ENCODE results near the gene FAM219B.
A peak's percentile ranks its signal among the peaks of the same experiment; 100 is the strongest.

Gene FAM219B

DNA sequence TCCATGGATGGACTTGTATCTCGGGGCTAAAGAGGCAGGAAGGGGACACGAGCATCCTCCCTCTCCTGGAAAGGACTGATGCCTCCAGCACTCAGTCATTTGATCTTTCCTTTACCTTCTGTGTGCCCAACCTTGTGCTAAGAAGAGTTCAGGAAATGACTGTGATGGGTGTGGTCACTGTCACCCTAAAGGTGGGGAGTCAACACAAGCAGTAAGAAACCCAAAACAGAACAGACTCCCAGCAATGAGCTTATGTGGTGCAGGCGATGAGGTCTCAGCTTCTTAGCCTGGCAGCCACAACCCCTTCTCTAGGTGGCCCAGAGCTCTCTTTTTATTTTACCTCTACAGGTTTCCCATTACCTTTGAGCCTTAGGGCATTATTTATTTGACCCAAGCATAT lies 13.0 kb downstream of the FAM219B start:
- DNase-seq: no peak
- ATAC-seq (ENCODE audit: insufficient read depth, low read depth): no peak
- Histone ChIP-seq H3K4me3 (ENCODE audit: low read depth in 1 of 2, low read length in 2 of 2) (no peak overlapping the region), H3K9me3 (ENCODE audit: insufficient read depth, low read length, severe bottlenecking) (no peaks in the 10 kb centered on the region), H4K20me1 (ENCODE audit: insufficient read depth, low read length) (no peaks in the 10 kb centered on the region), H3K27ac (ENCODE audit: low read length) (no peak overlapping the region), H3K36me3 (ENCODE audit: insufficient read depth, low read length) (peaks cover 46% of the 10 kb centered on the region), H3K27me3 (ENCODE audit: insufficient read depth, low read length, poor library complexity) (no peaks in the 10 kb centered on the region), H3K4me1 (ENCODE audit: insufficient read depth, low read length) (peaks cover 30% of the 10 kb centered on the region), H3K4me2 (ENCODE audit: insufficient read depth, low read length) (no peak overlapping the region), H3K9ac (ENCODE audit: low read depth, low read length) (no peak overlapping the region), H2AFZ (ENCODE audit: low read depth, low read length) (no peak overlapping the region), H3K79me2 (ENCODE audit: insufficient read depth, low read length) (peaks cover 12% of the 10 kb centered on the region)
- no peak for TF ChIP-seq EZH2 (IDR thresholded peaks at IDR 0.05; ENCODE audit: borderline replicate concordance, low read depth, low read length, severe bottlenecking)
- TF ChIP-seq, protein P1, sequence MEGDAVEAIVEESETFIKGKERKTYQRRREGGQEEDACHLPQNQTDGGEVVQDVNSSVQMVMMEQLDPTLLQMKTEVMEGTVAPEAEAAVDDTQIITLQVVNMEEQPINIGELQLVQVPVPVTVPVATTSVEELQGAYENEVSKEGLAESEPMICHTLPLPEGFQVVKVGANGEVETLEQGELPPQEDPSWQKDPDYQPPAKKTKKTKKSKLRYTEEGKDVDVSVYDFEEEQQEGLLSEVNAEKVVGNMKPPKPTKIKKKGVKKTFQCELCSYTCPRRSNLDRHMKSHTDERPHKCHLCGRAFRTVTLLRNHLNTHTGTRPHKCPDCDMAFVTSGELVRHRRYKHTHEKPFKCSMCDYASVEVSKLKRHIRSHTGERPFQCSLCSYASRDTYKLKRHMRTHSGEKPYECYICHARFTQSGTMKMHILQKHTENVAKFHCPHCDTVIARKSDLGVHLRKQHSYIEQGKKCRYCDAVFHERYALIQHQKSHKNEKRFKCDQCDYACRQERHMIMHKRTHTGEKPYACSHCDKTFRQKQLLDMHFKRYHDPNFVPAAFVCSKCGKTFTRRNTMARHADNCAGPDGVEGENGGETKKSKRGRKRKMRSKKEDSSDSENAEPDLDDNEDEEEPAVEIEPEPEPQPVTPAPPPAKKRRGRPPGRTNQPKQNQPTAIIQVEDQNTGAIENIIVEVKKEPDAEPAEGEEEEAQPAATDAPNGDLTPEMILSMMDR (IDR thresholded peaks at IDR 0.05; ENCODE audit: borderline replicate concordance, extremely low read depth, low read length, poor library complexity, severe bottlenecking): no peak

DNA sequence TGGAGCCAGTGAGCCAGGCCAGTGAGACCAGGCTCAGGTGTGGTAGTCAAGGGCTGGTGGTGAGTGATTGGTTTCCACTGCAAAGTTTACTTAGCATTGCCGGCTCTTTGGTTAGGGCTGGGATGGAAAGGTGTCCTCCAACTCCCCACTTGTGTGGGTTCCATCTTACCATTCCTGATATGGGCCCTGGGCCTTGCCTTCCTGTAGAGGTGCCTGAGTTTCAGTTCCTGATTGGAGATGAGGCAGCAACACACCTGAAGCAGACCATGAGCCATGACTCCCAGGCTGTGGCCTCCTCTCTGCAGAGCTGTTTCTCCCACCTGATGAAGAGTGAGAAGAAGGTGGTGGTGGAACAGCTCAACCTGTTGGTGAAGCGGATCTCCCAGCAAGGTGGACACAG lies 13.7 kb downstream of the FAM219B start:
- H3K27me3 ChIP-seq (ENCODE audit: insufficient read depth, low read length, poor library complexity): no peaks in the 10 kb centered on the region

DNA sequence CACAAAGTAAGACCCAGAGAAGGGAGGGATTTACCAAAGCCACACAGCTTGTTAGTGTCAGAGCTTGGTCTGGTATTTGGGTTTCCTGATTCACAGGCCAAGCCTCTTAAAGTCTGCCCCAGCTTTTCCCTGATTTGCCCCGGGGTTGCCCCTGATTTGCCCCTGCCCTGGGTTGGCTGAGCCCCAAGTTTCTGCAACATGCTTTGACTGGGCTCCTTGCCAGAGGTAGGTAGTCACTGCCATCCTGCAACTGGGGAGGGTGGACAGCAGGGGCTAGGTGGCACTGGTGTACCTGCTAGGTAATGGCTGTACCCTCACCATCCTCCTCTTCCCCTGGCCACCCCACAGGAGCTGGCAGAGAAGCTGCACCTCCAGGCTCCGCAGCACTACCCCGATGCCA lies 14.3 kb downstream of the FAM219B start:
- Histone ChIP-seq H3K4me1 (ENCODE audit: insufficient read depth, low read length) (peaks cover 30% of the 10 kb centered on the region), H3K9ac (ENCODE audit: low read depth, low read length) (no peak overlapping the region), H3K9me3 (ENCODE audit: insufficient read depth, low read length, severe bottlenecking) (no peaks in the 10 kb centered on the region), H3K27ac (ENCODE audit: low read length) (no peak overlapping the region), H3K79me2 (ENCODE audit: insufficient read depth, low read length) (peaks cover 12% of the 10 kb centered on the region), H4K20me1 (ENCODE audit: insufficient read depth, low read length) (no peaks in the 10 kb centered on the region), H2AFZ (ENCODE audit: low read depth, low read length) (no peak overlapping the region), H3K4me3 (ENCODE audit: low read depth in 1 of 2, low read length in 2 of 2) (no peak overlapping the region), H3K4me2 (ENCODE audit: insufficient read depth, low read length) (no peak overlapping the region), H3K36me3 (ENCODE audit: insufficient read depth, low read length) (peaks cover 36% of the 10 kb centered on the region), H3K27me3 (ENCODE audit: insufficient read depth, low read length, poor library complexity) (no peaks in the 10 kb centered on the region)
- no peak for DNase-seq
- no peak for TF ChIP-seq EZH2 (IDR thresholded peaks at IDR 0.05; ENCODE audit: borderline replicate concordance, low read depth, low read length, severe bottlenecking)
- TF ChIP-seq, protein P1 (IDR thresholded peaks at IDR 0.05; ENCODE audit: borderline replicate concordance, extremely low read depth, low read length, poor library complexity, severe bottlenecking): no peak
- ATAC-seq (ENCODE audit: insufficient read depth, low read depth): no peak

More for the DNA sequence above, 13.7 kb downstream of the FAM219B start:
- no peak overlapping the region for H3K4me3 ChIP-seq (ENCODE audit: low read depth in 1 of 2, low read length in 2 of 2)
- TF ChIP-seq, protein P1 (IDR thresholded peaks at IDR 0.05; ENCODE audit: borderline replicate concordance, extremely low read depth, low read length, poor library complexity, severe bottlenecking): no peak
- no peak for TF ChIP-seq EZH2 (IDR thresholded peaks at IDR 0.05; ENCODE audit: borderline replicate concordance, low read depth, low read length, severe bottlenecking)
- DNase-seq (no peak), ATAC-seq (ENCODE audit: insufficient read depth, low read depth) (no peak)
- H3K9me3 ChIP-seq (ENCODE audit: insufficient read depth, low read length, severe bottlenecking): no peaks in the 10 kb centered on the region
- H4K20me1 ChIP-seq (ENCODE audit: insufficient read depth, low read length): no peaks in the 10 kb centered on the region
- H3K36me3 ChIP-seq (ENCODE audit: insufficient read depth, low read length): peaks cover 42% of the 10 kb centered on the region
- peaks cover 30% of the 10 kb centered on the region for H3K4me1 ChIP-seq (ENCODE audit: insufficient read depth, low read length)
- H3K27ac ChIP-seq (ENCODE audit: low read length): no peak overlapping the region
- no peak overlapping the region for H3K4me2 ChIP-seq (ENCODE audit: insufficient read depth, low read length)
- H2AFZ ChIP-seq (ENCODE audit: low read depth, low read length): no peak overlapping the region
- peaks cover 12% of the 10 kb centered on the region for H3K79me2 ChIP-seq (ENCODE audit: insufficient read depth, low read length)
- no peak overlapping the region for H3K9ac ChIP-seq (ENCODE audit: low read depth, low read length)

DNA sequence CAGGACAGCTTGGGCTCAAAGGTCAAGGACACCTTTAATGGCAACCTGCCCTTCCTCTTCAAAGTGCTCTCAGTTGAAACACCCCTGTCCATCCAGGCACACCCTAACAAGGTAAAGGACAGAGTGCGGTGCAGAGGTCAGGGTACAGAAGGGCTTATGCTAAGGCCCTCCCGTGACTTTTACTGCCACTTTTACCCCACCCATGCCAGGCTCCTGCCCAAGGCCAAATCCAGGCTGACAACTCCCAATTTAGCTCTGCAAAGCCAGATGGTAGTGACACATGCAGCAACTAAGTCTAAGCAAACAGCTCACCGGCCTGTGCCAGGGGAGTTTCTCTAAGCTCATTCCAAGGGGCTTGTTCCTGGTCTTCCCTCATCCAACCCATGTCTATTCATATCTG lies 15.2 kb downstream of the FAM219B start:
- Histone ChIP-seq H3K4me2 (ENCODE audit: insufficient read depth, low read length) (peak overlapping the region; percentile 88; the same call in 1 of the 2 replicates), H3K4me1 (ENCODE audit: insufficient read depth, low read length) (peaks cover 30% of the 10 kb centered on the region), H3K36me3 (ENCODE audit: insufficient read depth, low read length) (peaks cover 31% of the 10 kb centered on the region), H3K4me3 (ENCODE audit: low read depth in 1 of 2, low read length in 2 of 2) (no peak overlapping the region), H3K9me3 (ENCODE audit: insufficient read depth, low read length, severe bottlenecking) (no peaks in the 10 kb centered on the region), H3K79me2 (ENCODE audit: insufficient read depth, low read length) (peaks cover 12% of the 10 kb centered on the region), H3K9ac (ENCODE audit: low read depth, low read length) (no peak overlapping the region), H4K20me1 (ENCODE audit: insufficient read depth, low read length) (no peaks in the 10 kb centered on the region), H3K27me3 (ENCODE audit: insufficient read depth, low read length, poor library complexity) (no peaks in the 10 kb centered on the region), H2AFZ (ENCODE audit: low read depth, low read length) (no peak overlapping the region), H3K27ac (ENCODE audit: low read length) (no peak overlapping the region)
- TF ChIP-seq, protein P1 (IDR thresholded peaks at IDR 0.05; ENCODE audit: borderline replicate concordance, extremely low read depth, low read length, poor library complexity, severe bottlenecking): no peak
- TF ChIP-seq EZH2 (IDR thresholded peaks at IDR 0.05; ENCODE audit: borderline replicate concordance, low read depth, low read length, severe bottlenecking): no peak
- ATAC-seq (ENCODE audit: insufficient read depth, low read depth): no peak
- DNase-seq: no peak
